Activated CD4-positive, alpha-beta memory T cell treated with anti-CD3 and anti-CD28 coated beads for 36 hours (primary cell): ENCODE results near the gene LATS2. TPM values are rescaled to one million over a fixed set of nuclear protein-coding genes. Genes with fewer than 3 reads are reported as not detected.
A peak's percentile ranks its signal among the peaks of the same experiment; 100 is the strongest.

Experiments
- CTCF ChIA-PET: fragments of 350-600 bp; sonication (Branson Sonifier 250); formaldehyde crosslinking; loops from one replicate; lab custom pipeline; 2021; ENCODE audit warnings: antibody characterized with exemption, inconsistent platforms; lab: Charles Lee
- POLR2A ChIA-PET: fragments of 350-600 bp; sonication (Branson Sonifier 250); formaldehyde crosslinking; loops from one replicate; lab custom pipeline; 2021; ENCODE audit warnings: antibody characterized with exemption; lab: Charles Lee
- DNase-seq: peaks from one replicate; pipeline ENCODE4 v3.0.0-alpha.2; 2020
- H3K27ac Mint-ChIP-seq: one replicate; pipeline ENCODE4 v1.8.0; 2021; ENCODE audit warnings: mixed read lengths
- H3K27me3 Mint-ChIP-seq: one replicate; pipeline ENCODE4 v1.8.0; 2021; ENCODE audit warnings: mixed read lengths
- H3K36me3 Mint-ChIP-seq: one replicate; pipeline ENCODE4 v1.8.0; 2021; ENCODE audit warnings: mixed read lengths
- H3K4me1 Mint-ChIP-seq: one replicate; pipeline ENCODE4 v1.8.0; 2021; ENCODE audit warnings: low read depth, mixed read lengths
- H3K4me3 Mint-ChIP-seq: one replicate; pipeline ENCODE4 v1.8.0; 2021; ENCODE audit warnings: mild to moderate bottlenecking, mixed read lengths
- H3K9me3 Mint-ChIP-seq: one replicate; pipeline ENCODE4 v1.8.0; 2021; ENCODE audit warnings: mixed read lengths
- intact Hi-C: fragments of 100-400 bp; cut with micrococcal nuclease; formaldehyde crosslinking; loops from one replicate; pipeline ENCODE4 v1.15.1; 2023
- total RNA-seq, 2 experiments: library from RNA; stranded (reverse); gene quantifications; one replicate each; pipeline ENCODE4 v1.2.3, GENCODE V29; 2021

LATS2 gene
- 1 to 10 TPM; 4.0 to 6.8 TPM for total RNA-seq

GRCh38 chr13:21061029-21061763, at the start of gene LATS2:
Gene LATS2 (minus strand): TSS chr13:21061586. CDS start chr13:21046026, 15,560 bp downstream.
- Mint-ChIP-seq H3K27ac (no peak within 1 kb of the TSS), H3K27me3 (peaks cover 19% of the 10 kb centered on the region), H3K9me3 (no peaks in the 10 kb centered on the region), H3K36me3 (no peaks in the 10 kb centered on the region), H3K4me1 (peaks cover 3% of the 10 kb centered on the region), H3K4me3 (peak within 1 kb of the TSS; percentile 57)
- peak; percentile 75 for DNase-seq
- POLR2A ChIA-PET, result interaction anchor here (1.4 kb wide), 1 partner anchor 116 kb away, joined by 3 read pairs; the partner anchor contains the start of genes MRPL57 and SKA3
- CTCF ChIA-PET, result no interaction called here
- intact Hi-C loops, result loop anchor here (10.0 kb wide), 2 partner anchors 46 to 116 kb away; no protein-coding TSS in a partner anchor

DNA sequence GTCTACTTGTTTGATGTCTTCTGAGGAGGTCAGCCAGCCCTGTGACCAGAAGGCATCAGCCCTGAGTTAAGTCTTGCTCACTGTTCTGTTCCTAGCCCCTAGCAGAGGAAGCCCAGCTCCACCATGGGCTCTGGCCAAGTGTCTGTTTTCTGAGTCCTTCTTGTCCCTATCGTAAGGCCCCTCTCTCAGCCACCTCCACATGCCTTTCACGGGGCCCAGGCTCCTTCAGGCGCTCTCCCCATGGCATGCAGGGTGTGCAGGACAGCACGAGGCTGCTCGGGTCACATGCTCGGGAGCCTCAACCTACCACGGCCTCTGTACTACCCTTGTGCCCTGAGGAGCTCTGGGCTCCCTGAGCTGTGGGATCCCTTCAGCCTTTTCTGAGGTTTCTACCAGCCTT, 47.8 kb upstream of the LATS2 start:
- H3K27me3 Mint-ChIP-seq, result no peaks in the 10 kb centered on the region
- no peaks in the 10 kb centered on the region for H3K4me1 Mint-ChIP-seq
- no peak for DNase-seq
- H3K27ac Mint-ChIP-seq, result no peak overlapping the region
- H3K9me3 Mint-ChIP-seq, result no peaks in the 10 kb centered on the region
- no peak overlapping the region for H3K4me3 Mint-ChIP-seq
- intact Hi-C loops, result no loop called here
- H3K36me3 Mint-ChIP-seq, result no peaks in the 10 kb centered on the region
- POLR2A ChIA-PET, result no interaction called here
- CTCF ChIA-PET, result interaction anchor here (0.7 to 2.2 kb wide), 2 partner anchors 177 to 368 kb away, joined by 3 to 8 read pairs; no protein-coding TSS in a partner anchor

DNA sequence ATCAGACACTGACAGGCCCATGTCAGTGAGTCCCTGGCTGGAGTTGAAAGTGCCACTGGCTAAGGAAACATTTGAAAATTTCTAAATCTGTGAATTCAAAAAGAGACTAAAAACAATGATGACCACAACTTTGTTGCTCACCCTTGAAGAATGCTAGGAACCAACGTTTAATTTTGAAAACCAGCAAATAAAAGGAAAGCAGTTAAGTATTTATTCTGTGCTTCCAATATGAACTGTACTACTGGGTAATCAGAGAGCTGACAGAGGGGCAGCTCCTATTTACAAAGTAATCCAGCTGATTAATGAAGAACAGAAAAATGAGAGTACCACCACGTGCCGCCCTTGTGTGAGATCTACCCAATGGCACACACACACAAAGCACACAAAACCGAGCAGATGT, 44.7 kb upstream of the LATS2 start:
- Mint-ChIP-seq H3K36me3 (no peaks in the 10 kb centered on the region), H3K9me3 (no peaks in the 10 kb centered on the region), H3K4me3 (no peak overlapping the region), H3K27ac (no peak overlapping the region), H3K27me3 (no peaks in the 10 kb centered on the region), H3K4me1 (no peaks in the 10 kb centered on the region)
- CTCF ChIA-PET, result interaction anchor here (0.7 kb wide), 1 partner anchor 371 kb away, joined by 3 read pairs; no protein-coding TSS in a partner anchor
- POLR2A ChIA-PET, result no interaction called here
- intact Hi-C loops, result no loop called here
- DNase-seq, result no peak

DNA sequence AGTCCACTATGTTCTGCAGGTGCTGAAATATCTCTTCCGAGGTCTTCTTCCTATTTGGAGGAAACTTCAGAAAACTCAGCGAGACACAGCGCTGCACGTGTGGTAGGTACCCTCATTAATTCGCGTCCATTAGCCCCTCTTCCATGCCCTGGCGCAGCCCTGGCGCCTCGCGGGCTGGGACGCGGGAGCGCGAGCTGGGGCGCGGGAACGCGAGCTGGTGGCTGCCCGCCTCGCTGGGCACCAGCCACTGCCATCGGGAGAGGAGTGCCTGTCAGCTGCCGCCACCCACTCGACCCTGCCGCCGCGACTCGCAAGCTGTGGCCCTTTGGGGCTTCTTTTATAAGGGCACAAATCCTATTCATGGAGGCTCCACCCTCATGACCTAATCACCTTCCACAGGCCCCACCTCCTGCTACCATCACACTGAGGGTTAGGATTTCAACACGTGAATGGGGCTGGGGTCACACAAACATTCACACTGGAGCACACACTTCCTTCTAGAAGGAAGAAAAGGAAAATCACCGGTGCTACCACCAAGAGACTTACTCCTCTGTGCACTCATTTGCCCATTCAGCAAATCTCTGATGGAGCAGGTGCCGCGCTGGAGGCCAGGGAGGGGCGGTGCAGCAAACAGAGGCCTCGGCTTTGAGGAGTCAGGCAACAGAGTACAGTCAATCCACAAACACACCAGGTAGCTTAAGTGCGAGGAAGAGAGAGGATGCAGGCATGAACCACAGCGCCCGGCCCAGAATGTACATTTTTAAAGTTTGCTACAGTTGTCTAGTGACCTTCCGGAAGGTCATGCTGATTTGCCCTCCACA, 43.0 kb upstream of the LATS2 start:
- Mint-ChIP-seq H3K9me3 (no peaks in the 10 kb centered on the region), H3K27ac (no peak overlapping the region), H3K36me3 (no peaks in the 10 kb centered on the region), H3K4me1 (no peaks in the 10 kb centered on the region), H3K27me3 (peaks cover 2% of the 10 kb centered on the region), H3K4me3 (no peak overlapping the region)
- no peak for DNase-seq
- intact Hi-C loops, result no loop called here
- ChIA-PET CTCF (interaction anchor here (0.5 kb wide), 1 partner anchor 29 kb away, joined by 3 read pairs; no protein-coding TSS in a partner anchor), POLR2A (no interaction called here)

- Mint-ChIP-seq H3K27ac (no peak overlapping the region), H3K4me3 (no peak overlapping the region), H3K36me3 (no peaks in the 10 kb centered on the region), H3K4me1 (no peaks in the 10 kb centered on the region), H3K9me3 (no peaks in the 10 kb centered on the region), H3K27me3 (peaks cover 2% of the 10 kb centered on the region)
- intact Hi-C loops, result no loop called here
- ChIA-PET CTCF (no interaction called here), POLR2A (no interaction called here)
- no peak for DNase-seq
These were observed 40.6 kb upstream of the LATS2 start for GRCh38 chr13:21101865-21102576.

- DNase-seq, result no peak
- H3K27me3 Mint-ChIP-seq, result peaks cover 2% of the 10 kb centered on the region
- intact Hi-C loops, result no loop called here
- H3K9me3 Mint-ChIP-seq, result no peaks in the 10 kb centered on the region
- H3K27ac Mint-ChIP-seq, result no peak overlapping the region
- no peak overlapping the region for H3K4me3 Mint-ChIP-seq
- POLR2A ChIA-PET, result no interaction called here
- H3K36me3 Mint-ChIP-seq, result no peaks in the 10 kb centered on the region
- H3K4me1 Mint-ChIP-seq, result no peaks in the 10 kb centered on the region
- CTCF ChIA-PET, result no interaction called here
These were observed 39.8 kb upstream of the LATS2 start for GRCh38 chr13:21100994-21101757.

DNA sequence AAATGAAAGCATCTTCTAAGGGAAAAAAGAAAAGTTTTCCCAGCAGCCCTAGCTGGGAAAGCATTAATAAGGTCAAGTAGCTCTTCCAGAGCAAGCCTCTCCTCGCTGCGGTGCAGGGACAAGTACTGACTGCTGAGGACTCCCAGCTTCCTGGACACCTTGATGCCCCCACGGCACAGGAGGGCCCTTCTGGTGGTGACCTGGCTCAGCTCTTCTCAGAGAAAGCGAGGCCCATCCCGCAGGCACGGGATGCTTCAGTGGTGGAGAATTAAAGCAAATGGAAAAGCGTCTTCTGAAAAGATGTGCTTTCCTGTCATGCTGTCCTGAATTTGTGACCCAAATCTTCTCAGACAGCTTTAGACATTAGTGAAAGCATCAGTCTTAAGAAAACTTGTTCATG, 38.8 kb upstream of the LATS2 start:
- H3K9me3 Mint-ChIP-seq, result no peaks in the 10 kb centered on the region
- no peak for DNase-seq
- no peak overlapping the region for H3K27ac Mint-ChIP-seq
- CTCF ChIA-PET, result no interaction called here
- POLR2A ChIA-PET, result no interaction called here
- H3K4me1 Mint-ChIP-seq, result no peaks in the 10 kb centered on the region
- H3K27me3 Mint-ChIP-seq, result peaks cover 2% of the 10 kb centered on the region
- intact Hi-C loops, result no loop called here
- H3K36me3 Mint-ChIP-seq, result no peaks in the 10 kb centered on the region
- no peak overlapping the region for H3K4me3 Mint-ChIP-seq

DNA sequence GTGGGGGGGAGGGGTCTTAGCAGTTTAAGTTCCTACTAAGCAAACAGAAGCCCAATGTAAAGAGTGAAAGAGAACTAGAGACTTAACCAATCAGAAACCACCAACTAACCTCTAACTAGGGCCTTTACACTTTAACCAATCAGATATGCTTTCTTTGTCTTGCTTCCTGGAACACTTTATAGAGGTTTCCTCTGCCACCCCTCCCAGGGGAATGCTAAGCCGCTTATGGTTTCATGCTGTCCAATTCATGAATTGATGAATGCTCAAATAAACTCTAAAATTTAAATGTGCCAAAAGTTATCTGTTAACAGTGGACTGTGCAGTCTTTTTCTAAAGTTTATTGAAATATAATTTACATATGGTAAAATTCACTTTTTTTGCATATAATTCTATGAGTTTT, 33.9 kb upstream of the LATS2 start:
- intact Hi-C loops, result no loop called here
- no peaks in the 10 kb centered on the region for H3K36me3 Mint-ChIP-seq
- no peaks in the 10 kb centered on the region for H3K9me3 Mint-ChIP-seq
- DNase-seq, result no peak
- peaks cover 1% of the 10 kb centered on the region for H3K27me3 Mint-ChIP-seq
- no peak overlapping the region for H3K4me3 Mint-ChIP-seq
- ChIA-PET CTCF (no interaction called here), POLR2A (no interaction called here)
- H3K4me1 Mint-ChIP-seq, result no peaks in the 10 kb centered on the region
- H3K27ac Mint-ChIP-seq, result no peak overlapping the region

GRCh38 chr13:21089830-21090229, 28.4 kb upstream of the LATS2 start:
- Mint-ChIP-seq H3K27ac (no peak overlapping the region), H3K4me1 (no peaks in the 10 kb centered on the region), H3K4me3 (no peak overlapping the region), H3K9me3 (no peaks in the 10 kb centered on the region), H3K36me3 (no peaks in the 10 kb centered on the region), H3K27me3 (peaks cover 1% of the 10 kb centered on the region)
- ChIA-PET CTCF (no interaction called here), POLR2A (no interaction called here)
- intact Hi-C loops, result no loop called here
- DNase-seq, result no peak

DNA sequence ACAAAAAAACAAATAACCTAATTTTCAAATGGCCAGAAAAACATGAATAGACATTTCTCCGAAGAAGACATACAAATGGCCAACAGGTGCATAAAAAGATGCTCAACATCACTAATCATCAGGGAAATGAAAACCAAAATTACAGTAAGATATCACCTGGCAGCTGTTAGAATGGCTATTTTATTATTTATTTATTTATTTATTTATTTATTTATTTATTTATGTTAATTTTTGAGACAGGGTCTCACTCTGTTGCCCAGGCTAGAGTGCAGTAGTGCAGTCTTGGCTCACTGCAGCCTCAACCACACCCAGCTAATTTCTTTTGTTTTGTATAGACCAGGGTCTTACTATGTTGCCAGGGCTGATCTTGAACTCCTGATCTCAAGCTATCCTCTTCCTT, 27.1 kb upstream of the LATS2 start:
- ChIA-PET POLR2A (no interaction called here), CTCF (interaction anchor here (1.0 kb wide), 1 partner anchor 10 kb away, joined by 4 read pairs; no protein-coding TSS in a partner anchor)
- Mint-ChIP-seq H3K27me3 (peaks cover 1% of the 10 kb centered on the region), H3K4me3 (no peak overlapping the region), H3K27ac (no peak overlapping the region), H3K9me3 (no peaks in the 10 kb centered on the region), H3K4me1 (no peaks in the 10 kb centered on the region), H3K36me3 (no peaks in the 10 kb centered on the region)
- DNase-seq, result no peak
- intact Hi-C loops, result no loop called here

GRCh38 chr13:21086929-21087328, 25.5 kb upstream of the LATS2 start:
- Mint-ChIP-seq H3K9me3 (no peaks in the 10 kb centered on the region), H3K4me3 (no peak overlapping the region), H3K27ac (no peak overlapping the region), H3K36me3 (no peaks in the 10 kb centered on the region), H3K4me1 (no peaks in the 10 kb centered on the region), H3K27me3 (peaks cover 1% of the 10 kb centered on the region)
- no peak for DNase-seq
- ChIA-PET CTCF (no interaction called here), POLR2A (no interaction called here)
- intact Hi-C loops, result no loop called here
